Renal cortex interstitium (tissue), 11 donors: ENCODE data around the gene CPEB4. TPM values are rescaled to one million over a fixed set of nuclear protein-coding genes. Genes with fewer than 3 reads are reported as not detected.

Experiments used
- DNase-seq, 11 donors: peaks; one replicate each; pipeline ENCODE4 v3.0.0-alpha.2; 2013; ENCODE audit warnings: low read depth in 9 of 11, low spot score in 4 of 11; ENCODE audit errors: extremely low read depth in 1 of 11
- polyA plus RNA-seq, 3 donors: library from polyadenylated mRNA; unstranded; fragments of 120-200 nt; gene quantifications; one replicate each; pipeline ENCODE4 v1.2.1, GENCODE V29; 2013; ENCODE audit not compliant: insufficient read length in 3 of 3

CPEB4 gene
- polyA plus RNA-seq, 3 donors: 30.1 to 50.6 (median 37.2) TPM

- no peak for DNase-seq
These were observed 7.7 kb upstream of the CPEB4 start for GRCh38 chr5:173880306-173880985.

GRCh38 chr5:173881811-173882575 lies 6.2 kb upstream of the CPEB4 start:
- DNase-seq: no peak

- no peak for DNase-seq
These were observed 5.5 kb upstream of the CPEB4 start for GRCh38 chr5:173882632-173883031.

GRCh38 chr5:173883347-173883924 lies 4.7 kb upstream of the CPEB4 start:
- DNase-seq: no peak

- DNase-seq: no peak
These were observed 3.6 kb upstream of the CPEB4 start for GRCh38 chr5:173884402-173885053.

- no peak for DNase-seq
These were observed 3.1 kb upstream of the CPEB4 start for GRCh38 chr5:173885054-173885443.

- DNase-seq: no peak
These were observed 2.6 kb upstream of the CPEB4 start for GRCh38 chr5:173885475-173886010.

GRCh38 chr5:173886150-173886549 lies 2.0 kb upstream of the CPEB4 start:
- no peak for DNase-seq

GRCh38 chr5:173888473-173889131 lies 453 bp downstream of the CPEB4 start:
- DNase-seq: no peak

- no peak for DNase-seq
These were observed 2.2 kb downstream of the CPEB4 start for GRCh38 chr5:173890195-173890991.

- no peak for DNase-seq
These were observed 3.4 kb downstream of the CPEB4 start for GRCh38 chr5:173891308-173892116.

GRCh38 chr5:173893192-173893561 lies 5.0 kb downstream of the CPEB4 start:
- DNase-seq: no peak

- no peak for DNase-seq
These were observed 7.4 kb downstream of the CPEB4 start for GRCh38 chr5:173895401-173896165.

- no peak for DNase-seq
These were observed 8.5 kb downstream of the CPEB4 start for GRCh38 chr5:173896631-173897030.

- no peak for DNase-seq
These were observed 13.6 kb downstream of the CPEB4 start for GRCh38 chr5:173901705-173902104.

- DNase-seq: no peak
These were observed 14.2 kb downstream of the CPEB4 start for GRCh38 chr5:173902334-173902733.

GRCh38 chr5:173902743-173903142 lies 14.6 kb downstream of the CPEB4 start:
- DNase-seq: no peak
